Measurements from ENCODE around the gene ABCC11.

GRCh38 chr16:48153774-48154173 lies 93.6 kb downstream of the ABCC11 start:
- TF ChIP-seq CTCF (IDR thresholded peaks at IDR 0.05) = no peak
- no peak for TF ChIP-seq POLR2A (IDR thresholded peaks at IDR 0.05)

Data from right lobe of liver (tissue), 4 donors.